HG03571 (cell line): ENCODE measurements around the gene LPXN.
A peak's percentile ranks its signal among the peaks of the same experiment; 100 is the strongest.

Source experiments
- ATAC-seq: cut with Tn5 transposase; IDR thresholded peaks from one replicate; pipeline ENCODE4 v1.9.1; 2021; ENCODE audit not compliant: unreplicated experiment

Gene LPXN

DNA sequence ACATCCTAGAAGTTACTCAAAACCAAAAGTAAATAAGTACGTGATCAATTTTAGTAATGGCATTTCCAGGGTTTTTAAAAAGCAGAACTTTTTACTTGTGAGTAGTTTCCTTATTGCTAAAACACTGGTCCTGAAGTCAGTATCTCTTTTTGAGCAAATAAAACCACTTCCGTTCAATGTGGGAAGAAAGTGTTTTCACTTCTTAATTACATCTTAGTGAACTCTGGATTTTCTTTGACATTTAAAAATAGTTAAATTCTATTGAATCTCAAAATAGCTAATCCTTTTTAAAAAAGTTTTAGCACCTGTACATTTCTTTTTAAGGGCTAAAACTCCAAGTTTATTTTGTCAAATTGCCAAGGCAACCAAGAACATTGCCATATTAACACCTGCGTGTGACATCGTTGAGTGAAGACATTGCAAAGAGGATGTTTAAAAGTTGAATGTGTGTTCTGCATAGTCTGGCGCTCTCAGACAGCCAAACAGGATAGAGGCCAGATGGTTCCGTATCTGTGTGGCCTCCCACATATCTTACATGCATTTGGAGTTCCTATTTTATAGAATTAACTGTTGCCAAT is 50.5 kb downstream of the LPXN start:
- ATAC-seq = peak; percentile 86

DNA sequence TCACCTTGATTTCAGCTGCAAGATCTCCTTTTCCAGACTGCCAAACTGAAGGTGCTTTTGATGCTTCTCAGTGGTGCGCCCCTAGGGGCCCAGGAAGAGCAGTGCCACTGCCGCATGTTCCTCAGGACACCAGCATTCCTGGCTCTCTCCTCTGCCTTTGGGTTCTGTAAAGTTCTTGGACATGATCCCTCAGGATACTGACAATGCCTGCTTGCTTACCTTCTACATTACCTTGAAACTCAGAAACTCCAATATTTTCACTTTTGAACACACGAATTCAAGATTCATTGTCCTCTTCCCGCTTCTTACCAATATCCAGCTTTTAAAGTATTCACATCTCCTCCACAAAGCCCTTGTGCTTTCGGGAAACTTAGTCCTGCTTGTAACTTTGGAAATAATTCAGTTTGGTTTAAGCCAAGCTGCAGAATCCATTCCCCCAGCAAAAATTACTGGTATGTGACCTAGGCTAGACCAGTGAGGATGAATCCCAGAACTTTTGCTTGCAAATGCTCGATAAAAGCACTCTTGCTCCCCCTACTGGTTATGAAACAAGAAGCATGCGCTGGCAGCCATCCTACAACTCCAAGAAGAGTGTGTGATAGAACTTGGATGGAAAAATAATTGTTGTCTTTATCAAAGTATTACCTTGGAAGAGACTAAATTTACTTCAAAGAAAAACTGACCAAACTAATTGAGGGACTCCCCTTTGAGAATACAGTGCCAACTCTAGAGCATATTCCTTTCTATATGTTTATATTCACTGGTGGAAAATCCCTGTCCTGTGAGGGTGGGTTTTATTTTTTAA is 51.2 kb downstream of the LPXN start:
- peak; percentile 7 for ATAC-seq

DNA sequence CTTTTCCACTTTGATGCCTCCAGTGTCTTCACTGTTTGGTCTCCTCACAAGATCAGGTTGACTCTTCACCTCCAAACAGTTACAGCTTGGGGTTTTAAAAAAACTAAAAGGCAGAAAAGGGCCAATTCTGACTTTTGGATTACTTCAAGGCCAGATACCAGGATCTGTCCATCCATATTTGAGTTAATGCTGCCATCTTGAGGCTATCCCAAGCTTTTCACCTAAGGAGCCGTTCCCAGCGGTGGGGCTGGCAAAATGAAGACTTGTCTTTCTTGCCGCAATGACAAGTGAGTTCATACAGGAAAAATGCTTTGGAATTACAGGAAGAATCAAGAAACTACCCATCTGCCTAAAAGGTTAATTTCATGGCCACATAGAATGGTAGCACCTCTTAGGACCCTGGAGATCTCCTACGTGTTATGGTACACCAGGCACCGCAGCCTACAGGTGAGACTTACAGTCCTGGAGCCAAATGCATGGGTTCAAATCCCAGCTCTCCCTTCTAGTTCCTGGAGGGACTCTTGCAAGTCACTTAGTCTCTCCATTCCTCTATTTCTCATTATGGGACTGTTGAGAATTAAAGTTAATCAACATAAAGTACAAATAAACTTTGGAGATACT is 61.8 kb downstream of the LPXN start:
- no peak for ATAC-seq

DNA sequence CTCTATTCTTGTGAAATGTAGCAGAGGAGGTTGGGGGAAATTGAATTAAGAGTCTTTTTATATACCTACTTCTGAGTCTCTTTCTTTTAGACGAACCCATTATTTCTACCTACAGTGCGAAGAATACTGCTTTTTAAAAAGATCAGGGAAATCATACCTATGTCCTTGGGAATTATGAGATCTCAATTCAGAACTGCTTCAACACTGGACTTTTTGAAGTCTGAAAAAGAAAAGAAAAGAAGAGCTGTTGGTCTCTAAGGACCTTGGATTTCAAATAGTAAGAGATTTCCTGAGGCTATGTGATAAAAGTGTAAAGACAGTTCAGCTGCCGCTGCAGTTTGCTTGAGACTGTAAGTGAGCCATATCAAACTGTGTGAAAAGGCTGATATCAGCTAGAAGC is 64.0 kb downstream of the LPXN start:
- ATAC-seq = no peak

DNA sequence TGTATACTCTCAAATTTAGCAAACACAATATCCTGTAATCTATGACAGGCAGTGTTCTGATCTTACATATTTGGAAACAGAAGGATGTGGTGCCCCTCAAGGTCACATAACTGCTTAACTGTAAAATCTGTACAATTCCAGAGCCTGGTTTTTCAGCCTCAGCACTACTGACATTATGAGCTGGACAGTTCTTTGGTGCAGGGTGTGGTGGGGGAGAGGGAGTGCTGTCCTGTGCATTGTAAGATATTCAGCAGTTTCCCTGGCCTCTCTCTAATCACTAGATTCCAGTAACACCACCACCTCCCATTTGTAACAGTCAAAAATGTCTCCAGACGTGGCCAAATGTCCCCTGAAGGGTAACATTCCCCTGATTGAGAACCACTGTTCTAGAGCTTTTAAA is 65.9 kb downstream of the LPXN start:
- ATAC-seq = no peak

DNA sequence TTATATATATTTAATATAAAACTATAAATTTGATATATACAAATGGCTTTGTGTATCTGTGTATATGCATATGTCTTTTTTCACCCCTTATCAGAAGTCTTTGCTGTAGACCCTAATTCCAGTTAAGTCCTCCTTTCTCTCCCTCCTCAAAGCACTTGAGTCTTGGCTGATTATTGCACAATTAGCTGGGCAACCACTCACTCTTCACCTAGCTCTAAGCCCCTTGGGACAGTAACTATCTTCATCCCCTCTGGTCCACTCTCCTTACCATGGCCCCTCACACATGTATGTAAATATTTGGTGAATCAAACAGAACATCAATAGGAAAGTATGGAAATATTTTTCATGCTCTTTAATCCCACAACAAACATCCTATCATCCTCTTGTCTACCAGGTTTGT is 66.8 kb downstream of the LPXN start:
- no peak for ATAC-seq

DNA sequence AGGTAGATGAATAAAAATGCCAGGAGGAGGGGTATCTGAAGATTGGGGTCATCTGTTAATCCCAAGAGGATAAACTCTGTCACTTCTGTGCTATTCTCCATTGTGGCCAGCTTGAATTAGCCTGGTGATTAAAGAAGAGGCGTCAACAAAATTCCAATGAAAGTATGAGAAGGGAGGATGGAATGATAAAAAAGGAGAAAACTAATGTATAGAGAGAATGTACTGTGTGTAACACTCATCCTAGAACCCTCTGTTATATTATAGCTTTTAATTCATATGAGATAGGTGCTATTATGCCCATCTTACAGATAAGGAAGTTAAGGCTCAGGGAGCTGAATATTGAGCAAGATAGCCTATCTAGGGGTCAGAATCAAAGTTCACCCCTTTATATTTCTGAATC is 67.7 kb downstream of the LPXN start, which contains the start of gene OR5B21:
Gene OR5B21 (minus strand): TSS at position 101 of the 400 bp plus-strand sequence. CDS start 0 bp downstream, at position 101.
- ATAC-seq = no peak

DNA sequence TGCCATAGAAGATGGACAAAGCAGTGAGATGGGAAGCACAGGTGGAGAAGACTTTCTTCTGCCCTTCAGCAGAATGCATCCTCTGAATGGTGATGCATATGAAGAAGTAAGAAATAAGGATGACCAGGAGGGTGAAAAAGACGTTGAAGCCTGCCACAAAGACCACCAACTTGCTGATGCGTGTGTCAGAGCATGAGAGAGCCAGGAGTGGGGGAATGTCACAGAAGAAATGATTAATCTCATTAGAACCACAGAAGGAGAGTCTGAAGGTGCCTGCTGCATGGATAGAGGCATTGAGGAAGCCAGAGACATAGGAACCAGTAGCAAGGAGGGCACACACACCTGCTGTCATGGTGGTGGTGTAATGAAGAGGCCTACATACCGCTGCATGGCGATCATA is 68.3 kb downstream of the LPXN start:
- no peak for ATAC-seq

DNA sequence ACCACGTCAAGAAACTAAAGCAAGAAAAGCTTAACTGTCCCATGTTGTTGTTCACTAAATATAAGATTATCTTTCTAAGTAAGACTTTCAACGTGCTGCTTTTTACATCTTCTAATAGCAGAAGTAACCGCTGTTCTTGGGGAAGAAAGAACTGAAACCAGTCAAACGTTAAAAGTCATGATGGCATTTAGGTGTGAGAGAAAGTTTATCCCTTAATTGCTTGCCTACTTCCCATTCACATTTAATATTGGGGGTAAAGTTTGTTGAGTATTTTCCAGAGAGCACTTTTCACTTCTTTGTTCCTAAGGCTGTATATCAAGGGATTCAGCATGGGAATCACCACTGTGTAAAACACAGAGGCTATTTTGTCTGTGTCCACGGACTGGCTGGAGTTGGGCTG is 68.7 kb downstream of the LPXN start:
- ATAC-seq = peak; percentile 44

DNA sequence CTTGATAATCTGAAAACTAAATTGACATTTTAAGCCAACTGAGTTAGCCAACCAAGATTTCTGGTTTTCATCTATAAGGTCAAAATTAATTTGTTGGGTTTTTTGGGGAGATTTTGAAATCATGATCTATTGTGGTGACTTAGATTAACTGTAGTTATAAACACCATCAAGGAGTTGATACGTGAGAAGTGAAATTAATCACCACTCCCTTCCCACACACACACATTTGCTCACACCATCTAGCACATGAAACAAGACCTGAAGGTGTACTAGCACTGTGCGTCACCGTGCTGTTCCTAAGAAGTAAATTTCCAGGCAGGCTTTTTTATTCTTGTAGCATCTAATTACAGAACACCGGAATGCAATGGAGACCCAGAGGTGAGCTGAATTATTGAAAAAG is 69.8 kb downstream of the LPXN start:
- ATAC-seq = no peak

DNA sequence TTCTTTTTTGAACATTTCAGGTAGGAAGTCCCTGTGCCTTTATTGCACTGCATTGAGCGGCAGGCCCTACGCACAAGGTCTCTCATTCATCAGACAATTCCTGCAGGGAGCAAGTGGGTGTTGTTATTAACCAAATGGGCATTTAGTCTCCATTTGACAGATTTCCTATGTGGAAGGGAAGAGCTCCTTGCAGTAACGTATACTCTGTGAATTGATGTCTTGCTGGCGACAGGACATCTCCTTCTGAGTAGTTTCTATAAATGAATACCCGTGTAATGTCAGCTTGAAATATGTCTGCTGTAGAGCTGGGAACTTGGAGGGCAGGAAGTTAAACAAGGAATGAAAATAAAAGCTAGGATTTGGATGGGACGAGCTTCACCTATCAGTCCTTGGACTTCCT is 71.4 kb downstream of the LPXN start:
- no peak for ATAC-seq

DNA sequence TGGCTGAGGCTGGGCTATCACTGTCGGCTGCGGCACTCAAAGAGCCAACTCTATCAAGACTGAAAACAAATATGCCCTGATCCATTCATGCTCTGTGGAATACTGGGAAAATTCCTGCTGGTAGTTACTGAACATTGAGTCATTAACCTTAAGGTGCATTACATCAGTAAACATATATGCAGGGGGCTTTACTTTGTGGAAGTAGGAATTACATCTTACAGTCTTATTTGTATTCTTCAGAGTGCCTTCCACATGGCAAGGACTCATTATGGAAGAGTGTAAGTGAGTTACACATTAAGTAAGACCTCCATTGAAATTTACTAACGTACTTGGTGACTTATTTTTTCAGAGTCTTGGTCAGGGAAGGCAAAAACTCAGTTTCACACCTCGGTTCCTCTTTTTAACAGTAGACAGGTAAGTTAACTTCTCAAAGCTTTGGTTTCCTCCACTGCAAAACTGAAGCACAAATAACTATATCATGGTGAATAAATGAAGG is 72.2 kb downstream of the LPXN start:
- ATAC-seq = peak; percentile 99

DNA sequence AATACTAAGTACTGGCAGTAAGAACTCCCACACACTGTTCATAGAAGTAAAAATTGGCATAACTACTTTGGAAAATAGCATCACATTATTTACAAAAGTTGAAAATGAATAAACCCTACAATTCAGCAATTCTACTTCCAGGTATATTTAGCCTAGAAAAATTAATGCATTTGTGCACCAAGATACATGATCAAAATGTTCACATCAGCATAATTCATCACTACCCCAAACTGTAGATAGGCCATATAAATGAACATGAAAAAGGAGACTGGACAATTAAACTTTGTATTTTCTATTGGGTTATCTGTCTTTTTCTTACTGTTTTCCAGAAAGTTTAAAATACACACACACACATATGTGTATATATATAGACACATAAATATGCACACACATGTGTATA is 73.7 kb downstream of the LPXN start:
- ATAC-seq = no peak

DNA sequence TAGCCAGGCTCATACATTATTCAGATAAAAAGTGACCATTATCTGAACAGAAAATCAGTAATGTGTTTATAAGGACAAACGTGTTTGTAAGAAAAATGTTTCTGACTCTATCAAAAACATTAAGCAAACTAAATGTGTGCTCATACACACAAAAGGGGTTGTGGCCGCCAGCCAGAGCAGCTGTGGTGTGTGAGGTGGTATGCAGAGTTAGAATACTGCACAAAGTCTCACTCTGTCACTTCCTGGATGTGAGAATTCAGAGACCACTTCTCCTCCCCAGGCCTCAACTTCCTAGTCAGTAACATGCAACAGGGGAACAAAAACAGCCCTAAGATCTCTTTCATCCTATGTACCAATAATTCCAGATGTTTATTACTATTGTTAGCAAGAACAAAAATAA is 77.2 kb downstream of the LPXN start:
- no peak for ATAC-seq

DNA sequence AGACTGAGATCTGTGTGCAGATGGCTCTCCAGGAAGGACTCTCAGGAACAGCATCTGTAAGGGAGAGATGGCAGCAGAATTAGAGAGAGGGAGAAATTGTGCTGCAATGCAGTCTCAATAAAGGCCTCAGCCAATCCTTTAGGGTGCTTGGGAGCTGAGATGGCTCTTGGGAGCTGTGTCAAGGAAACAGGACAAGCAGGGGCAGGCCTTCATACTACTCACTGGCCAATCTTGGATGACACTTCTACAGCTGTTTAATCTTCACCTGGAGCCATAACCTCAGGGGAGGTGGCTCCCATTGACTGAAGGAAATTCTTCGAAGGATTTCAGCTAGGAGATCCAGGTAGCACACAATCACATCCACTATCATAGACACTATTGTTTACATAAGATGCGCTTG is 77.7 kb downstream of the LPXN start:
- no peak for ATAC-seq

DNA sequence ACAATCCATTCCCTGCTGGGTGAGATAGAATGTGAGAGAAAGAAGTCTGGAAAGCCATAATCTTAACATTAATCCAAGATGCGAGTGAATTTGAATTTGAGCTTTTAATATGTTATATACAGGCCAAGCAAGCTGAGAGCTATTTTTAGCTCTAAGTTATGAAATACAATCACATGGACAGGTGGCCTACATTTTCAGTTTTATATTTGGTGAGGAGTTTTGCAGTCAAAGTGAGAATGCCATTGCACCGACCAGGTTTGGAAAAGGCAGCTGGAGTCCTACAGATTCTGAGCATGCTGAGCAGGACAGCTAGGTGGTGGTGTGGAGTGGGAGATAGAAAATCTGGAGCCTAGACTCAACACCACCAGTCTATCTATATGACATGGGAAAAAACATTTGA is 79.8 kb downstream of the LPXN start:
- peak; percentile 50 for ATAC-seq

DNA sequence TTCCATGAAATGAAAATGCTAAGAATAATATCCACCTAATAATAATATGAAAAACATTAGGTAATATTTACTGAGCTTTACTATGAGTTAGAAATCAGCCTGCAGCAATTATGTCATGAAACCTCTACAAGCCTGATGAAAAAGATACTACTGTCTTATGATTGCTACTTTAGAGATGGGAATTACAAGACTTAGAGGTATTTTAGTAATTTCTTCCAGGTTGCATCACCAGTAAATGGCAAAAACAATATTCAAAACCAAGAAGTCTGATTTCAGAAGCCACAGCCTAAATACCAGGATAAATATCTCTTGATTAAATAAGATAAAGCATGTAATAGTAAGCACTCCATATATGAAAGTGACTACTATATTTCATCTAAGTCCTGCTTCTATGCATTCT is 81.6 kb downstream of the LPXN start:
- no peak for ATAC-seq

DNA sequence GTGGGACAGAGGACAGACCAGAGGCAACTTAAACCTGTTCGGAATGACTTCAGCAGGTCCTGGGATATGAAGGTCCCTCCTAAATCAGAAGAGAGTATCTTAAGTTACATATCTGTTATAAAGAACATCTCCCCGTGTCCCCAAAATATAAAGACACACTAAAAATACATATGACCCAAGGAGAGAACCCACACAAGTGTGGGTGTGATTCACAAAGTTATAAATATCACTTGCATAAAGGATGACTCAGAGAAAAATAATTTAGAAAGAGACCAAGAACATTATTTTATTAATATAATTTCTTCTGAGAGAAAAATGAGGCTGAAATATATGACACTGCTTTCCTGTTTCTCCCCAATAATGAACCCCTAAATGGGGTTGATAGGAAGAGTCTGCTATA is 82.0 kb downstream of the LPXN start:
- ATAC-seq = no peak

DNA sequence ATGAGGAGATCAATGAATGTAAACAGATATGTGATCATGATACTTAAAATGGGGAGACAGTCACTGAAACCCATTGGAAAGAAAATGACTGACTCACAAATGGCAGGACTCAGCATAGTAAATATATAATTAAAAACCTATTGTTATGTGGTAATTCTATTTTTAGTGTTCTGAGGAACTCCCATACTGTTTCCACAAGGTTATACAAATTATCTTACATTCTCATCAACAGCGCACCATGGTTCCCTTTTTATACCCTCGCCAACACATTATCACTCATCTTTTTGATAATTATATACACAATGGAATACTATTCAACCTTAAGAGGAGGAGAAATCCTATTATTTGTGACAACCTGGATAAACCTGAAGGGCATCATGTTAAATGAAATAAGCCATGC is 84.8 kb downstream of the LPXN start:
- no peak for ATAC-seq

DNA sequence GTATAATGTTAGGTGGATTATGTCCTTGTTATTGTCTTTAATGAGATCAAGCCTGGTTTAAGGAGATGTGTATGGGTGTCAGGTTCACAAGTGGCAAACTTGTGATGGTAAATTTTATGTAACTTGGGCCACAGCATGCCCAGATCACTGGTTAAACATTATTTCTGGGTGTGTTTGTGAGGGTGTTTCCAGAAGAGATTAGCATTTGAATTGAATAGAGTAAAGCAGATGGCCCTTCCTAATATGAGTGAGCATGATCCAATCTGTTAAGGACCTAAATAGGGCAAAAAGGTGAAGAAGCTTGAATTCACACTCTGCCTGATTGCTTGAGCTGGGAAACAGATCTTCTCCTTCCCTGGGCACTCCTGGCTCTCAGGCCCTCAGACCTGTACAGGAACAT is 88.5 kb downstream of the LPXN start:
- no peak for ATAC-seq

DNA sequence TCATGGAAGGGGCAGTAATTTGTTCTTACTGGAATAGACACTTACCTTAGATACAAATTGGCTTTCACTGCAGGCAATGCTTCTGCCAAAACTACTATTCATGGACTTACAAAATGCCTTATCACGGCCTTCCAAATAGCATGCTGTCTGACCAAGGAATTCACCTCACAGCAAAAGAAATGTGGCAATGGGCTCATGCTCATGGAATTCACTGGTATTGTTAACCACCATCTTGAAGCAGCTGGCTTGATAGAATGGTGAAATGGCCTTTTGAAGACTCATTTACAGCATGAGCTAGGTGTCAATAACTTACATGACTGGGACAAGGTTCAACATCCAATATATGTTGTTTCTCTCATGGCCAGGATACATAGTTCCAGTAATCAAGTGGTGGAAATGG is 89.7 kb downstream of the LPXN start:
- ATAC-seq = no peak
